ENCODE measurements around the gene SLC4A3.

DNA sequence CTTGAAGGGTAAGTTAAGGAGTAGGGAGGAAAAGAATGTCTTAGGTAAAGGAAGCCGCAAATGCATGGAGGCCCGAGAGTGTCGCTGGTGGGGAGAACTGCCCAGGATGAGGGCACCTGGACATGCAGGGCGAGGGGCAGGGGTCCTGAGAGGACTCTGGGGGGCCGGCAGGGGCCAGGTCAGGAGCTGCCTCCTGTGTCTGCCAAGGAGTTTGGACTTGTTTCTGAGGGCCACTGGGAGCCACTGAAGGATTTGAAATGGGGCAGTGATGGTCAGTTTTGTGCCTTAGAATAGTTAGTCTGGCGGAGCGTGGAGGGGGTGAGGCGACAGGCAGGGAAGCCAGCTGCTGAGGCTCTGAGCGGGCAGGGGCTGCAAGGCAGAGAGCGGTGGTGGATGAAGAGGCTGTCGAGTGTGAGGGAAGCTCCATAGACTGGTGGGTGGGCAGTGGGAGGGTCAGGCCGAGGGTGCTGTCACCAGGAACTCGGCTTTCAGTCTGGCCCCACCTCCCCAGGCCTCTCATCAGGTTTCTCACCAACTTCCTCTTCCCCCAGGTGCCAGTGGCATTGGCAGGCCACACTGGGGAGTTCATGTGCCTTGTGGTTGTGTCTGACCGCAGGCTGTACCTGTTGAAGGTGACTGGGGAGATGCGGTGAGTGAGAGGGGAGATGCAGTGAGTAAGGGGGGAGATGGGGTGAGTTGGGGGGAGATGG is 14.7 kb upstream of the SLC4A3 start:
- TF ChIP-seq, protein P1, sequence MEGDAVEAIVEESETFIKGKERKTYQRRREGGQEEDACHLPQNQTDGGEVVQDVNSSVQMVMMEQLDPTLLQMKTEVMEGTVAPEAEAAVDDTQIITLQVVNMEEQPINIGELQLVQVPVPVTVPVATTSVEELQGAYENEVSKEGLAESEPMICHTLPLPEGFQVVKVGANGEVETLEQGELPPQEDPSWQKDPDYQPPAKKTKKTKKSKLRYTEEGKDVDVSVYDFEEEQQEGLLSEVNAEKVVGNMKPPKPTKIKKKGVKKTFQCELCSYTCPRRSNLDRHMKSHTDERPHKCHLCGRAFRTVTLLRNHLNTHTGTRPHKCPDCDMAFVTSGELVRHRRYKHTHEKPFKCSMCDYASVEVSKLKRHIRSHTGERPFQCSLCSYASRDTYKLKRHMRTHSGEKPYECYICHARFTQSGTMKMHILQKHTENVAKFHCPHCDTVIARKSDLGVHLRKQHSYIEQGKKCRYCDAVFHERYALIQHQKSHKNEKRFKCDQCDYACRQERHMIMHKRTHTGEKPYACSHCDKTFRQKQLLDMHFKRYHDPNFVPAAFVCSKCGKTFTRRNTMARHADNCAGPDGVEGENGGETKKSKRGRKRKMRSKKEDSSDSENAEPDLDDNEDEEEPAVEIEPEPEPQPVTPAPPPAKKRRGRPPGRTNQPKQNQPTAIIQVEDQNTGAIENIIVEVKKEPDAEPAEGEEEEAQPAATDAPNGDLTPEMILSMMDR (IDR thresholded peaks at IDR 0.05; ENCODE audit: low read length): no peak
- no peak for TF ChIP-seq EZH2 (IDR thresholded peaks at IDR 0.05; ENCODE audit: borderline replicate concordance, low read length)

All from OCI-LY1 (cell line).